Measurements from ENCODE around the gene CLIC5.

DNA sequence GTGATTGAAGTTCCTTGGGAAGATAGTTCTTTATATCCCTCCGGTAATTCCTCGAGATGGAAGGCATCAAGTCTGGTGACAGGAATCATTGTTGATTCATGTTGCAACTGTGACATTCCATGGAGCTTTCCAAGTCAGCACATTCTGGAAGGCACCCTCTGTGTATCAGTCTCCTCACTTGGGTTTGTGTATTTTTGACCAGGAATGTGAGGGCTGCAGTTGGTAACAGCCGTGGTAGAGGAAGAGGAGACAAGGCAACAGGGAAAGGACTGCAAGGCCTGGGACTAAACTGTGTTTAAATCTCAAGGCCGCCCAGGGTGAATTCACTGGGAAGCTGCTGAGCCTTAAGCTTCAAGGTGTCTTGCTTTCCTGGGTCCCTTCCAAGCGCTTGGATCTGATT is 99.0 kb downstream of the CLIC5 start:
- TF ChIP-seq, protein P1, sequence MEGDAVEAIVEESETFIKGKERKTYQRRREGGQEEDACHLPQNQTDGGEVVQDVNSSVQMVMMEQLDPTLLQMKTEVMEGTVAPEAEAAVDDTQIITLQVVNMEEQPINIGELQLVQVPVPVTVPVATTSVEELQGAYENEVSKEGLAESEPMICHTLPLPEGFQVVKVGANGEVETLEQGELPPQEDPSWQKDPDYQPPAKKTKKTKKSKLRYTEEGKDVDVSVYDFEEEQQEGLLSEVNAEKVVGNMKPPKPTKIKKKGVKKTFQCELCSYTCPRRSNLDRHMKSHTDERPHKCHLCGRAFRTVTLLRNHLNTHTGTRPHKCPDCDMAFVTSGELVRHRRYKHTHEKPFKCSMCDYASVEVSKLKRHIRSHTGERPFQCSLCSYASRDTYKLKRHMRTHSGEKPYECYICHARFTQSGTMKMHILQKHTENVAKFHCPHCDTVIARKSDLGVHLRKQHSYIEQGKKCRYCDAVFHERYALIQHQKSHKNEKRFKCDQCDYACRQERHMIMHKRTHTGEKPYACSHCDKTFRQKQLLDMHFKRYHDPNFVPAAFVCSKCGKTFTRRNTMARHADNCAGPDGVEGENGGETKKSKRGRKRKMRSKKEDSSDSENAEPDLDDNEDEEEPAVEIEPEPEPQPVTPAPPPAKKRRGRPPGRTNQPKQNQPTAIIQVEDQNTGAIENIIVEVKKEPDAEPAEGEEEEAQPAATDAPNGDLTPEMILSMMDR (IDR thresholded peaks at IDR 0.05): no peak
- TF ChIP-seq POLR2A (IDR thresholded peaks at IDR 0.05): no peak
